Heart left ventricle (tissue), 16 donors: ENCODE results near the gene LYPD1. TPM values are rescaled to one million over a fixed set of nuclear protein-coding genes. Genes with fewer than 3 reads are reported as not detected.

Source experiments
- ATAC-seq, 4 donors: fragments of 200-7000 bp; cut with Tn5 transposase; one replicate each; pipeline ENCODE4 v1.9.1; 2020 to 2022; ENCODE audit warnings: moderate library complexity in 4 of 4, mild to moderate bottlenecking in 3 of 4, moderate number of reproducible peaks in 1 of 4
- DNase-seq, 5 donors: peaks; one replicate each; pipeline ENCODE4 v3.0.0-alpha.2; 2020
- H3K27ac ChIP-seq, 12 donors: fragments of 200-600 bp; sonication (generic) in 4 of 12; one replicate each; pipeline versions ENCODE4 v1.5.0 to v1.8.0; 2016 to 2022; ENCODE audit warnings: mild to moderate bottlenecking in 2 of 12
- H3K27me3 ChIP-seq, 9 donors: fragments of 200-600 bp; sonication (generic) in 2 of 9; one replicate each; pipeline versions ENCODE4 v1.5.1 to v1.8.0; 2016 to 2022; ENCODE audit warnings: mild to moderate bottlenecking in 3 of 9
- H3K36me3 ChIP-seq, 9 donors: fragments of 200-600 bp; sonication (generic) in 2 of 9; one replicate each; pipeline versions ENCODE4 v1.5.0 to v1.8.0; 2018 to 2022; ENCODE audit warnings: mild to moderate bottlenecking in 2 of 9
- H3K4me1 ChIP-seq, 12 donors: fragments of 200-600 bp; sonication (generic) in 4 of 12; one replicate each; pipeline versions ENCODE4 v1.5.0 to v1.8.0; 2016 to 2022; ENCODE audit warnings: mild to moderate bottlenecking in 3 of 12
- H3K4me3 ChIP-seq, 12 donors: fragments of 200-600 bp; sonication (generic) in 4 of 12; one replicate each; pipeline versions ENCODE4 v1.5.0 to v1.8.0; 2017 to 2022; ENCODE audit warnings: mild to moderate bottlenecking in 9 of 12, moderate library complexity in 4 of 12
- H3K9me3 ChIP-seq, 12 donors: fragments of 200-600 bp; sonication (generic) in 4 of 12; one replicate each; pipeline versions ENCODE4 v1.5.0 to v1.8.0; 2016 to 2022; ENCODE audit warnings: mild to moderate bottlenecking in 1 of 12
- CTCF ChIP-seq, 12 donors: fragments of 200-600 bp; sonication (generic) in 4 of 12; IDR thresholded peaks; one replicate each; pipeline versions ENCODE4 v1.5.0 to v1.8.0; 2018 to 2022; ENCODE audit warnings: antibody characterized with exemption in 12 of 12, mild to moderate bottlenecking in 5 of 12
- POLR2A ChIP-seq, 2 donors: fragments of 450-650 bp; IDR thresholded peaks; one replicate each; pipeline ENCODE4 v1.6.1; 2017; ENCODE audit warnings: antibody characterized with exemption in 2 of 2, mild to moderate bottlenecking in 2 of 2, moderate library complexity in 2 of 2
- WGBS, 4 donors: extraction: QIAGEN DNeasy Blood & Tissue Kit in 2 of 4; methylation state at CpG; one replicate each; pipeline versions ENCODE4 v1.1.5 to v1.1.7; 2013 to 2018; 5-methylcytosine and 5-hydroxymethylcytosine counted together
- intact Hi-C, 10 donors: fragments of 100-400 bp; cut with DNase I; formaldehyde crosslinking; loops; one replicate each; pipeline versions ENCODE4 v1.11.1 to v1.14.2; 2022
- polyA plus RNA-seq, 2 donors: library from polyadenylated mRNA; stranded (reverse); fragments of 200-250 nt; gene quantifications; one replicate each; pipeline ENCODE4 v1.2.3, GENCODE V29; 2013
- total RNA-seq, 9 donors: library from RNA; depleted of rRNA in 2 of 9; stranded (reverse); fragments of >200 nt in 2 of 9; fragmentation: NEBNext Ultra II Directional in 3 of 9; extraction: Animal tissue kit (Norgen Biotek cat#: 25700) in 3 of 9; gene quantifications; one replicate each; pipeline versions ENCODE4 v1.1.0 to v1.2.4, GENCODE V29; 2016 to 2023
- donor health status: ischemic (EF 13 %, LVEDD 7.1; RV severe dilation, severe dysfunction).
- donor health status: healthy with polysubstance abuse.
- donor health status: DM: no; HTN: yes; CAD: no.
- donor health status: DM: no; HTN: no; CAD: no.
- donor health status: ischemic (EF 25% LVEDD 6.9; RV normal size, moderate dysfunction).
- donor health status: ischemic (EF 25% LVEDD 5.7; RV mildly dilated, moderate dysfunction).
- donor health status: healthy.
- donor health status: DM: yes; HTN: yes; CAD: no.
- donor health status: ischemic (EF 35%, LVEDD 5.7; RV mildly dilated, moderate dysfunction).
- donor health status: nonischemic (EF 11% LVEDD 7.7; RV severe dilation, severe dysfunction).
- donor health status: DM: yes; HTN: yes; CAD: no.
- donor health status: PGD.
- donor health status: ischemic (EF 29% LVEDD 5.4; RV normal size, mild dysfunction).
- donor health status: nonischemic (EF 23%, LVEDD 6.1; RV moderate dilation, normal function).

The LYPD1 gene
- total and polyA plus RNA-seq, 11 donors: 0.15 to 1.8 (median 0.34) TPM; not detected in 3

GRCh38 chr2:132640116-132640515 is 29.9 kb downstream of the LYPD1 start:
- intact Hi-C loops: no loop called here
- TF ChIP-seq POLR2A (IDR thresholded peaks at IDR 0.05) (no peak), CTCF (IDR thresholded peaks at IDR 0.05) (no peak)

GRCh38 chr2:132638313-132639040 is 31.5 kb downstream of the LYPD1 start:
- no peak overlapping the region for H3K27ac ChIP-seq
- intact Hi-C loops: no loop called here
- TF ChIP-seq CTCF (IDR thresholded peaks at IDR 0.05) (no peak), POLR2A (IDR thresholded peaks at IDR 0.05) (no peak)
- DNase-seq: no peak
- no peaks in the 10 kb centered on the region for H3K4me1 ChIP-seq
- no peaks in the 10 kb centered on the region for H3K9me3 ChIP-seq
- WGBS, 4 donors: 84 to 89% (median 87%) methylated on average over 5 of the region's 5 CpGs
- no peak overlapping the region for H3K4me3 ChIP-seq
- H3K27me3 ChIP-seq: no peaks in the 10 kb centered on the region
- ATAC-seq: no peak
- no peaks in the 10 kb centered on the region for H3K36me3 ChIP-seq

More at GRCh38 chr2:132640116-132640515, 29.9 kb downstream of the LYPD1 start:
- Histone ChIP-seq H3K9me3 (no peaks in the 10 kb centered on the region), H3K36me3 (no peaks in the 10 kb centered on the region), H3K27ac (no peak overlapping the region), H3K4me1 (no peaks in the 10 kb centered on the region), H3K27me3 (peaks cover 0 to 9% (median 0%) of the 10 kb centered on the region in 9 donors), H3K4me3 (no peak overlapping the region)
- ATAC-seq: peak in 1 of 4 donors; percentile 37
- DNase-seq: no peak

- WGBS, 4 donors: 15 to 33% (median 23%) methylated on average over 1 of the region's 1 CpG
- intact Hi-C loops: no loop called here
- Histone ChIP-seq H3K4me1 (no peaks in the 10 kb centered on the region), H3K27me3 (no peaks in the 10 kb centered on the region), H3K27ac (no peak overlapping the region), H3K9me3 (no peaks in the 10 kb centered on the region), H3K4me3 (no peak overlapping the region), H3K36me3 (no peaks in the 10 kb centered on the region)
- DNase-seq (no peak), ATAC-seq (no peak)
- TF ChIP-seq POLR2A (IDR thresholded peaks at IDR 0.05) (no peak), CTCF (IDR thresholded peaks at IDR 0.05) (no peak)
Observed at GRCh38 chr2:132636346-132636745, 33.7 kb downstream of the LYPD1 start.

- H3K36me3 ChIP-seq: no peaks in the 10 kb centered on the region
- H3K27ac ChIP-seq: no peak overlapping the region
- no peak for ATAC-seq
- 82 to 90% (median 85%) methylated on average over 2 of the region's 2 CpGs for WGBS, 4 donors
- peaks cover 0 to 4% (median 0%) of the 10 kb centered on the region in 9 donors for H3K27me3 ChIP-seq
- H3K4me3 ChIP-seq: no peak overlapping the region
- intact Hi-C loops: no loop called here
- DNase-seq: no peak
- no peak for TF ChIP-seq CTCF (IDR thresholded peaks at IDR 0.05)
- no peak for TF ChIP-seq POLR2A (IDR thresholded peaks at IDR 0.05)
- H3K9me3 ChIP-seq: no peaks in the 10 kb centered on the region
- no peaks in the 10 kb centered on the region for H3K4me1 ChIP-seq
Observed at GRCh38 chr2:132633635-132634034, 36.4 kb downstream of the LYPD1 start.
